HG02678 (cell line): ENCODE measurements around the gene PLA2G4E.

ENCODE experiments used
- ATAC-seq: cut with Tn5 transposase; IDR thresholded peaks from one replicate; pipeline ENCODE4 v1.9.1; 2021; ENCODE audit warnings: mild to moderate bottlenecking, moderate library complexity; ENCODE audit not compliant: unreplicated experiment

PLA2G4E gene

DNA sequence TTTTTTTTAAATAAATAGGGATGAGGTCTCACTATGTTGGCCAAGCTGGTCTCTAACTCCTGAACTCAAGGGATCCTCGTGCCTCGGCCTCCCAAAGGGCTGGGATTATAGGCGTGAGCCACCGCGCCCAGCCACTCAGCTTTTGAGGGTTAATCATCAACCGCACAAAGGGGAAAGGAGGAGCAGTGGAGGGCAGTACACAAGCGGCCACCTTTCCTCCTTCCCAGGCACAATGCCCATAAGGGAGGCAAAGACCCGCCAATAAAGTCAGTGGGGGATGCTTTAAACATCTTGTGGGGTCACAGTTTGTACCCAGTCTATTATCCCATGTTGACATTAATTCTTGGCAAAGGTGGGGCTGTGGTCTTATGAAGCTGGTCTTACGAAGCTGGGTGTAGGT, 80.9 kb downstream of the PLA2G4E start:
- ATAC-seq: no peak

DNA sequence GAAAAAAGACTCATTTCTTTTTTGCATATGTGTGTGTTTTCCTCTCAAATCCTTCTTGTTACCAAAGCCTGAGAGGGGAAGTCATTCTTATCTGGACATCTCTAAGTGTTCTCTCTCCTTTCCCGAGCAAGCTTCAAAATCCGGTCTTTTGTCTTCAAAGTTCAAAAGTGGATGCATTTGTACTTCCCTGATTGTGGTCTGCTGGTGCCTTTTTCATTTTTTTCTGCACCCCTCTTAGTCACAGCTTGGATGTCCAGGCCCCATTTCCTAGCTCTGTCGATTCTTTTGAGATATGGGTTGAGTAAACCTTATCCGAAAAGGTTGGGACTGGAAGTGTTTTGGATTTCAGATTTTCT, 83.3 kb downstream of the PLA2G4E start:
- no peak for ATAC-seq

DNA sequence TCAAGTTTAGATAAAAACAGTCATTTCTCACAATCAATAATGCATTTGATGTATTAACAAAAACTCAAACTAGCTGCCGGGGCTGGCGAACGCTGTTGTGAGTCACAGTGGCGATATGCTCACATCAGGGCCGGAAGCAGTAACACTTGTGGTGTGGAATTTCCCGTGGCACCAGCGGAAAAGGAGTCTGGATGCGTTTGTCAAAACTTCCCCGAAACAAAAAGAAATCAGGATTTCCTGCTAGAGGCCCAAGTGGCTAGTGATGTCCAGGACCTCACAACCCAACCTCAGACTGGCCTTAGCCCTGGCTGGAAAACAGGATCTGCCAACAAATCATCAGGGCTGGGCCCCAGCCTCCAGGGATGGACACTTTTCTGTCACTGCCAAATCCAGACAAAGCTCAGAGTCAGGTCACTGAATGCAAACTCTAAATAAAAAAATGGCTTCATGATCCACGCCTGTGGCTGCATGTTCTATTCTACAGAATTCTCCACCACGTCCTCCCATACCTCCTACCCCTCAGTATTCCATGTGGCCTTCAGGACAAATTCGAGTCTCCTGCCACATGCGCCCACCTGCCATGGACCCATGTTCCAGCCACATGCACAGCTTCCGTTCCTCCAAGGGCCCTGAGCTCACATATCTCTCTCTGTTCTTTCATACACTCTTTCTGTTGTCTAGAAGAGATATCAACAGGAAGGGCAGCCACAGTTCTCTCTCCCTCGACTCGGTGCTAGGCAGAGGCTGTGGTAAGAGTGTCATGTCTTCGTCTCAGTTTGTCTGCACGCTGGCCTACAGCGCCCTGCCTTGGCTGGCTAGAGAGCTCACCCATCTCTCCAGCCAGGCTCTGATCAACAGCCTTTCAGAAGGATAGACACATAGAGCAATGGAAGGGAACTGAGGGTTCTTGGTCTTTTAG, 83.9 kb downstream of the PLA2G4E start:
- ATAC-seq: peak; percentile 55

DNA sequence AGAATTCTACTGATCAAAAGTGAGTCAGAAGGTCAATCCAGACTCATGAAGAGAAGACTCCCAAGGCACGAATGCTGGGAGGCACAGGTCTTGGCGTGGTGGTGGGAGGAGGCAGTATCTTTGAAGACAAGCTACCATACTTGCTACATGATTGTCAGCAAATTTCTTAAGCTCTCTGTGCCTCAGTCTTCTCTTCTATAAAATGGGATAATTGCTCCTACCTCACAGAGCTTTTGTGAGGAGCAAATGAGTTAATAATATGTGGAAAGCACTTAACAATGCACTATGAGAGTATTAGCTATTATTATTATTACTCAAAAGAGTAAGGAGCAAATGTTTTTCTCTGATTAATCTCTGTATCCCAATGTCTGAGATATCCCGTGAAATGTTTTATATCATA, 84.7 kb downstream of the PLA2G4E start:
- no peak for ATAC-seq

DNA sequence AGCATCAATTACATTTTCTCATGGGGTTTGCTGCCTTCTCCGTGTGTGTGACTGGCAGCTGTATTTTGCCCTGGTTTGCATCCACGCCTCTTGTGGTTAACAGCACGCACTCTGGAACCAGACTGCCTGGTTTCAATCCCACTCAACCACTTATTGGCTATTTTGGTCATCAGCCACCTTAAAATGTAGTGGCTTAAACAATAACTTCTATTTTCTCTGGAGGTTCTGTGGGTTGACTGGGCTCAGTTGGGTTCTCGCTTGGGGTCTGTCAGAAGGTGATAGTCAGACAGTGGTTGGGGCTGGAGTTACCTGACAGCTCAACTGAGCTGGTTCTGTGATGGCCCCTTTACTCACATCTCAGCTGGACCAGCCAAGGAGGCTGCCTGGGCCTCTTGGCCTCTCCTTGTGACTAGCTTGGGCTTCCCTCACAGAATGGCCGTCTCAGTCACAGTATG, 85.2 kb downstream of the PLA2G4E start:
- no peak for ATAC-seq

DNA sequence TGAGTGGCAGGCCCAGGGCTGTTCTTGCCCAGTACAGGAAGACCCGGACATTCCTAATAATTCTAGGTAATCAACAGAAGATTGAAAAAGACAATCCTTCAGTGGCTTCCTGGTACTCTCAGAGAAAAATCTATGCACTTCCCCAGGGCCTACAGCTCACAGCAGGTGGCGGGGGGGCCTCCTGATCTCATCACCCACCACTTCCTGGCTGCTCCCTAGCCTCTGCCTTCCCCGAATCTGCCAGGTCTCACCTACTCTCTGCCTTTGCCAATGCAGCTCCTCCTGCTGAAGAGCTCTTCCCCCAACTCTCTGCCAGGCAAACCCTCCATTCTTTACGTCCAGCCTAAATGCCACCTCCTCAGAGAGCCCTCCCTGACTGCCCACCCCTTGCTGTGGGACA, 86.0 kb downstream of the PLA2G4E start:
- ATAC-seq: no peak

DNA sequence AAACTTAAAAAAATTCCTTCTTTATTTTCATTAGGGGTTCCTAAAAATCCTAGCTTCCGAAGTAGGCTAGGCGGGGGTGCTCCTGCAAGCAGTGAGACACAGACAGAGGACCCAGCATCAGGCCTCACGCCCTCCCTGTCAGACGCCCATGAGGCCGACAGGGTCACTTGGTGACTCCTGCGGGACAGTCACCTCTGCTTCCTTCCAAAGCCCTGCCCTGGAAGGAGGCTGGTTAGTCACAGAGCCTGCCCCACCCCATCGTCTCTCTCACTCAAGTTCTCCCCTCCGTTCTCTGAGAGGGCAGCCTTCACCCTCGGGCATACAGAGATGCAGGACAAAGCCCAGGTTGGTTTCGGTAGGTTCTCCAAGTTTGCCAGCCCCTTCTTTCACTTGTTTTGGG, 87.1 kb downstream of the PLA2G4E start:
- no peak for ATAC-seq

DNA sequence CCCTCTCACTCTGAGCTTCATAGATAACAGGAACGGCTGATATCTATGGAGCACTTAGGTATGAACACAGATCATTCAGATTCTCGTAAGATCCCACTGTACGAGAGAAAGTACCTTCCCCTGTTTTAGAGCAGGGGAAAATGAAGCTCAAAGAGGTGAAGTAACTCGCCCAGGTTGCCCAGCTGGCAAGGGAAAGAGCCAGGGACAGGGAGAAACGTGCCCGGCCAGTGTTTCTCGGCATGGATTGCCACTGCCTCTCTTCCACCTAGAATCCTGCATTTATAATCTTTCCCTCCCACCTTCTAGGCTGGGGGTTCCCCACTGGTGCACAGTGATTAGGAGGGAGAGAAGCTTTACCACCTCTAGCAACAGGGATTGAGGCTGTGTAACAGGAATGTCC, 87.5 kb downstream of the PLA2G4E start:
- ATAC-seq: no peak

DNA sequence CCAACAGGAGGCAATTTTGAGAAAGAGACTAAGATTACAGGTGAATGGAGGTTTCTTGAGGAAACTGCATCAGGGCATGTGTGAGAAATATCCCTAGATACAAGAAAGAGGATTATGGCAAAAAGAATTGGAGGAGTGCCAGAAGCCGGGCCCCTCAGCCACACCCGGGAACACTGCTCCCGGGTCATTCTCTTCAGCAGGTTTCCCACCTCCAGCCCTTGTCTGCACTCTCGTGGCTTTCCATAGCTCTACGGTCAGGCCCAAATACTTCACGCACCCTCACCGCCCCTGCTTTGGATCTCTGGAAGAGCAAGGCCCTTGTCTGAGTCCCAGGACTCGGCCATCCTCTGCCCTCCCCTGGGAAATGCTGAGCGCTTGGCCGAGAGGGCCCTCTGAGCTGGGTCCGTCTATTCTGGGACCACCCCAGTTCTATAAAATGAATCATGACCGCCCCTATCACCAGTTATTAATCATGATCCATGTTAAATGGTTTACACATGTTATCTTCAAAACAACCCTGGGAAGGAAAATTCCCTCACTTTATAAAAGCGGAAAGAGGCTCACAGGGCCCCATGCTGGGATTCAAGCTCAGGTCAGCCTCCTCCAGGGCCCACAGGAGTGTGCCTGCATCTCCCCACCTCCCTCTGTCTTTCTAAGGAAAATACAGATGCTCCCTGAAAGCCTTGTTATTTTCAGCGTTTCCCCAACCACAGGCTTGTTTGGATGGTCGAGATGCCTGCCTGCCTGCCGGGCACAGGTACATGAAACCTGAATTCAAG, 88.1 kb downstream of the PLA2G4E start:
- ATAC-seq: no peak

DNA sequence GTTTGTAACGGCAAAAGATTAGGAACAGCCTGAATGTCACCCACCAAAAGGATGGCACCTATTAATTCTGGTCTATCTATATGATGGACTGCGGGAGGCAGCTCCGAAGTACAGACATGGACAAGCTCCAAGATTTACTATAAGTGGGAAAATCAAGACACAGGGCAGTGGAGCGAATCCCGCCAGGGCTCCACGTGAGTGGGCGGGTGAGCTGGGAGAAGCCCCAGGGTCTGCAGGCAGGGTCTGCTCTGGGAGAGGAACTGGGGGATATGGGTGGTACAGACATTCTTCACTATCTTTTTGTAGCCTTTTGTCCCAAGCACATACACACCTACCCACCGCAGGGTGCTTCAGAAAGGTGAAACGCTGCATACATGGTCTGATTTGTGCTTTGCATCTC, 88.7 kb downstream of the PLA2G4E start:
- ATAC-seq: no peak
